K562 (cell line): ENCODE data around the gene INO80E. TPM values are rescaled to one million over a fixed set of nuclear protein-coding genes. Genes with fewer than 3 reads are reported as not detected.

Source experiments
- ATAC-seq: fragments of 200-7000 bp; cut with Tn5 transposase; 3 replicates; pipeline ENCODE4 v1.9.1; 2020; ENCODE audit warnings: moderate library complexity
- BruUV-seq: library from RNA; stranded (reverse); fragments of 400-500 nt; replicated peaks from 2 replicates; lab custom pipeline; 2021; lab: Mats Ljungman, UMichigan
- CTCF ChIA-PET: fragments of 300-600 bp; formaldehyde crosslinking; extraction: SDS; loops from one replicate; lab custom pipeline; 2021; ENCODE audit warnings: low intra/inter-chr PET ratio; lab: Yijun Ruan, JAX
- POLR2A ChIA-PET: fragments of 300-600, 350-650 bp; sonication (Branson Sonifier 250); formaldehyde crosslinking; extraction: SDS; loops from one replicate; lab custom pipeline; 2021; ENCODE audit warnings: antibody characterized with exemption, inconsistent platforms; lab: Yijun Ruan, JAX
- DNase-seq, 4 experiments: peaks; one replicate each; pipeline versions ENCODE4 v3.0.0 to v3.0.0-alpha.2; 2011 to 2018; ENCODE audit warnings: low spot score in 3 of 4, mixed read lengths in 3 of 4; ENCODE audit errors: extremely low read depth in 1 of 4
- FAIRE-seq: peaks from 2 replicates; lab custom pipeline; 2011; peaks lifted over from hg19 to GRCh38; lab: Jason Lieb, UNC
- H2AFZ ChIP-seq: 2 replicates; pipeline ENCODE4 v1.6.0; 2011; ENCODE audit warnings: low read depth, low read length, control low read depth, inconsistent platforms
- H3K27ac ChIP-seq: fragments of 200-600 bp; 3 replicates; pipeline ENCODE4 v1.8.0; 2011; ENCODE audit warnings: low read depth, mild to moderate bottlenecking, control low read depth, inconsistent platforms, low read length, moderate library complexity, mixed read lengths; ENCODE audit errors: extremely low read depth
- H3K27me3 ChIP-seq, 2 experiments: fragments of 300-600 bp in 1 of 2; 2 replicates in 1 of 2; 3 replicates in 1 of 2; pipeline versions ENCODE4 v1.6.0 to v1.8.0; 2011; ENCODE audit warnings: inconsistent platforms in 2 of 2, low read length in 2 of 2, mild to moderate bottlenecking in 1 of 2, mixed read lengths in 1 of 2, moderate library complexity in 1 of 2; ENCODE audit not compliant: control insufficient read depth in 2 of 2, insufficient read depth in 2 of 2
- H3K36me3 ChIP-seq: fragments of 300-600 bp; 3 replicates; pipeline ENCODE4 v1.8.0; 2011; ENCODE audit warnings: mild to moderate bottlenecking, low read length, inconsistent platforms; ENCODE audit not compliant: control insufficient read depth, insufficient read depth
- H3K4me1 ChIP-seq, 2 experiments: fragments of 200-600 bp in 1 of 2; replicated peaks in 1 of 2; 2 replicates in 1 of 2; 3 replicates in 1 of 2; pipeline versions ENCODE4 v1.5.1 to v1.8.0; 2011; ENCODE audit warnings: inconsistent platforms in 2 of 2, low read length in 2 of 2, mild to moderate bottlenecking in 1 of 2, mixed read lengths in 1 of 2, moderate library complexity in 1 of 2; ENCODE audit not compliant: control insufficient read depth in 2 of 2, insufficient read depth in 2 of 2
- H3K4me2 ChIP-seq: 2 replicates; pipeline ENCODE4 v1.6.1; 2011; ENCODE audit warnings: low read length, control low read depth, inconsistent platforms, mixed read lengths; ENCODE audit not compliant: insufficient read depth
- H3K4me3 ChIP-seq: fragments of 200-600 bp; sonication (generic), shearing (Covaris generic); 2 replicates; pipeline ENCODE4 v1.5.1; 2016; ENCODE audit warnings: control low read depth, inconsistent platforms
- H3K79me2 ChIP-seq: fragments of 200-600 bp; 3 replicates; pipeline ENCODE4 v1.8.0; 2011; ENCODE audit warnings: low read length, inconsistent platforms; ENCODE audit not compliant: control insufficient read depth, insufficient read depth
- H3K9ac ChIP-seq, 2 experiments: 2 replicates each; pipeline versions ENCODE4 v1.6.0 to v1.6.1; 2011; ENCODE audit warnings: low read depth in 2 of 2, low read length in 2 of 2, control low read depth in 1 of 2, inconsistent platforms in 1 of 2, mild to moderate bottlenecking in 1 of 2, mixed read lengths in 1 of 2; ENCODE audit not compliant: insufficient read depth in 1 of 2
- H3K9me1 ChIP-seq: one replicate; pipeline ENCODE4 v1.6.0; 2011; ENCODE audit warnings: inconsistent platforms, mild to moderate bottlenecking, low read length, moderate library complexity; ENCODE audit not compliant: control insufficient read depth, insufficient read depth
- H3K9me3 ChIP-seq: replicated peaks from 2 replicates; pipeline ENCODE4 v1.5.1; 2011; ENCODE audit warnings: low read depth, low read length, inconsistent platforms; ENCODE audit not compliant: control insufficient read depth, insufficient read depth
- H4K20me1 ChIP-seq: replicated peaks from 2 replicates; pipeline ENCODE4 v1.6.1; 2011; ENCODE audit warnings: low read length, inconsistent platforms, mixed read lengths; ENCODE audit not compliant: control insufficient read depth, insufficient read depth
- CXXC5 ChIP-seq: fragments of 250-450 bp; sonication (Bioruptor Pico); IDR thresholded peaks from 2 replicates; pipeline ENCODE4 v1.8.0; 2022; ENCODE audit warnings: inconsistent platforms, mild to moderate bottlenecking, moderate library complexity
- HDAC3 ChIP-seq: fragments of 450-650 bp; IDR thresholded peaks from 2 replicates; pipeline ENCODE4 v1.6.1; 2018; ENCODE audit warnings: borderline replicate concordance, mild to moderate bottlenecking, moderate library complexity; ENCODE audit not compliant: partially characterized antibody
- XRCC3 ChIP-seq: fragments of 450-650 bp; IDR thresholded peaks from 2 replicates; pipeline ENCODE4 v1.6.1; 2017; ENCODE audit warnings: mild to moderate bottlenecking, moderate library complexity
- ZNF121 ChIP-seq: sonication (generic); formaldehyde crosslinking; conservative IDR thresholded peaks from 2 replicates; pipeline ENCODE4 v1.8.0; 2022; ENCODE audit warnings: missing genetic modification reagents
- ZNF146 ChIP-seq: IDR thresholded peaks from one replicate; pipeline ENCODE4 v1.6.1; 2018; ENCODE audit warnings: missing compliant biosample characterization; ENCODE audit not compliant: unreplicated experiment
- WGBS: fragments of 100-300 bp; shearing (Covaris generic); methylation state at CpG from one replicate; pipeline ENCODE4 v1.1.6; 2016; ENCODE audit warnings: low coverage, mixed read lengths; ENCODE audit not compliant: insufficient coverage; ENCODE audit errors: missing lambda C conversion rate; 5-methylcytosine and 5-hydroxymethylcytosine counted together
- in situ Hi-C: fragments of 300-500 bp; cut with MboI; formaldehyde crosslinking; loops from 4 replicates; pipeline ENCODE4 v1.15.0; 2018; ENCODE audit warnings: inconsistent platforms, mixed read lengths
- intact Hi-C: fragments of 100-400 bp; cut with micrococcal nuclease; formaldehyde crosslinking; loops from 2 replicates; pipeline ENCODE4 v1.14.2; 2022
- polyA plus RNA-seq, 8 experiments: library from polyadenylated mRNA; depleted of rRNA in 4 of 8; stranded (reverse) in 5 of 8; unstranded in 3 of 8; fragments of >200 nt; fragmentation: Nextera tagmentation in 2 of 8; fragmentation: Illumina TruSeq in 1 of 8; extraction: Ambion mirVana in 2 of 8; extraction: Trizol in 1 of 8; gene quantifications; 2 replicates each; pipeline versions ENCODE4 v1.2.1 to v1.2.3, GENCODE V29; 2011 to 2014; ENCODE audit warnings: inconsistent platforms in 1 of 8, missing spikeins in 1 of 8
- total RNA-seq, 7 experiments: library from RNA; depleted of rRNA in 6 of 7; stranded (reverse); fragments of >200 nt in 6 of 7; fragmentation: Illumina TruSeq in 2 of 7; extraction: Trizol in 2 of 7; gene quantifications; 2 replicates each; pipeline versions ENCODE4 v1.2.1 to v1.2.3, GENCODE V29; 2011 to 2021; ENCODE audit warnings: low replicate concordance in 1 of 7
- TF ChIP-seq, protein P1 (sequence below): IDR thresholded peaks from 2 replicates; pipeline ENCODE4 v1.6.1; 2016; ENCODE audit warnings: missing genetic modification characterization, missing compliant biosample characterization
- TF ChIP-seq, protein P2 (sequence below): fragments of 450-650 bp; conservative IDR thresholded peaks from 2 replicates; pipeline ENCODE4 v1.6.1; 2016; ENCODE audit warnings: missing genetic modification characterization, low read depth, mild to moderate bottlenecking, control low read depth, missing compliant biosample characterization

INO80E gene
- total and polyA plus RNA-seq, 9 of the 15 experiments (the other 6 are each of a cell fraction or from before 2014, with no cell fraction given): 0.31 to 102 (median 49.3) TPM

DNA sequence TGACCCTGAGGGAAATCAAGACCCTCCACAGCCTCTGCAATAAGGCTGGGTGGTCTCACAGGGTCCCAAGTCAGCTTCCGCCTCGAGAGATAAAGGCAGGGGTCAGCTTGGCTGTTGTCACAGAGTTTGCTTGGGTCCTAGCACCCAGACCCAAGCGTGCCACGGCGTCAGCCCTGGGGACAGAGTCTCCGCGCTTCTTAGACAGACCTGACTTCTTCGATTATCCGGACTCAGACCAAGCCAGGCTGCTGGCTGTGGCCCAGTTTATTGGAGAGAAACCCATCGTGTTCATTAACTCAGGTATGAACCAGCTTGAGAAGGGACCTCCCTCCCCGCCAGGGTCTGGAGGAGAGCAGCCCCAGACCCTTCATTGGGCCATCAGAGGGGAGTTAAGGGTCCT is 27.5 kb downstream of the INO80E start:
- WGBS: 13% methylated on average over 9 of the region's 11 CpGs
- Histone ChIP-seq H3K4me3 (no peak overlapping the region), H3K9ac (no peak overlapping the region; a peak in 1 of 4 replicates), H3K9me1 (peaks cover 4% of the 10 kb centered on the region), H3K27ac (no peak overlapping the region), H4K20me1 (0 out of 2 replicates have a peak, but pooled peaks cover 4% of the 10 kb centered on the region), H3K36me3 (no peaks in the 10 kb centered on the region), H3K79me2 (no peaks in the 10 kb centered on the region), H3K27me3 (peaks cover 8 to 60% of the 10 kb centered on the region in 2 experiments), H3K9me3 (no peaks in the 10 kb centered on the region), H3K4me2 (no peak overlapping the region), H3K4me1 (peaks cover 0 to 19% of the 10 kb centered on the region in 2 experiments; a peak in 3 of 5 replicates), H2AFZ (no peak overlapping the region)
- POLR2A ChIA-PET: interaction anchor here (1.0 kb wide), 1 partner anchor 114 kb away, joined by 3 read pairs; no protein-coding TSS in a partner anchor
- ATAC-seq (no peak), FAIRE-seq (no peak), DNase-seq (no peak)
- BruUV-seq: no TSS peak
- intact Hi-C loops (loop anchor here (5.0 to 10.0 kb wide), 2 partner anchors 209 to 321 kb away; partner anchors contain the start of genes PAGR1 and PRRT2), in situ Hi-C loops (loop anchor here (10.0 kb wide), 1 partner anchor 329 kb away; no protein-coding TSS in a partner anchor)
- TF ChIP-seq CXXC5 (no peak), HDAC3 (no peak), ZNF121 (no peak), ZNF146 (CRISPR knock-in tag) (no peak), XRCC3 (no peak)
- TF ChIP-seq, protein P1, sequence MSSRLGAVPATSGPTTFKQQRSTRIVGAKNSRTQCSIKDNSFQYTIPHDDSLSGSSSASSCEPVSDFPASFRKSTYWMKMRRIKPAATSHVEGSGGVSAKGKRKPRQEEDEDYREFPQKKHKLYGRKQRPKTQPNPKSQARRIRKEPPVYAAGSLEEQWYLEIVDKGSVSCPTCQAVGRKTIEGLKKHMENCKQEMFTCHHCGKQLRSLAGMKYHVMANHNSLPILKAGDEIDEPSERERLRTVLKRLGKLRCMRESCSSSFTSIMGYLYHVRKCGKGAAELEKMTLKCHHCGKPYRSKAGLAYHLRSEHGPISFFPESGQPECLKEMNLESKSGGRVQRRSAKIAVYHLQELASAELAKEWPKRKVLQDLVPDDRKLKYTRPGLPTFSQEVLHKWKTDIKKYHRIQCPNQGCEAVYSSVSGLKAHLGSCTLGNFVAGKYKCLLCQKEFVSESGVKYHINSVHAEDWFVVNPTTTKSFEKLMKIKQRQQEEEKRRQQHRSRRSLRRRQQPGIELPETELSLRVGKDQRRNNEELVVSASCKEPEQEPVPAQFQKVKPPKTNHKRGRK: no peak
- TF ChIP-seq, protein P2, sequence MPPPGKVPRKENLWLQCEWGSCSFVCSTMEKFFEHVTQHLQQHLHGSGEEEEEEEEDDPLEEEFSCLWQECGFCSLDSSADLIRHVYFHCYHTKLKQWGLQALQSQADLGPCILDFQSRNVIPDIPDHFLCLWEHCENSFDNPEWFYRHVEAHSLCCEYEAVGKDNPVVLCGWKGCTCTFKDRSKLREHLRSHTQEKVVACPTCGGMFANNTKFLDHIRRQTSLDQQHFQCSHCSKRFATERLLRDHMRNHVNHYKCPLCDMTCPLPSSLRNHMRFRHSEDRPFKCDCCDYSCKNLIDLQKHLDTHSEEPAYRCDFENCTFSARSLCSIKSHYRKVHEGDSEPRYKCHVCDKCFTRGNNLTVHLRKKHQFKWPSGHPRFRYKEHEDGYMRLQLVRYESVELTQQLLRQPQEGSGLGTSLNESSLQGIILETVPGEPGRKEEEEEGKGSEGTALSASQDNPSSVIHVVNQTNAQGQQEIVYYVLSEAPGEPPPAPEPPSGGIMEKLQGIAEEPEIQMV (tag): no peak
- CTCF ChIA-PET: no interaction called here
